Caki2 (cell line): ENCODE data around the gene C1QTNF12. TPM values are rescaled to one million over a fixed set of nuclear protein-coding genes. Genes with fewer than 3 reads are reported as not detected.
A peak's percentile ranks its signal among the peaks of the same experiment; 100 is the strongest.
"Not testable (repeated sequence)": the region's sequence is repeated elsewhere in the genome, so short reads cannot be mapped to it uniquely, and the experiment has no call there.

Source experiments
- DNase-seq: peaks from one replicate; pipeline ENCODE4 v3.0.0-alpha.2; 2015; ENCODE audit warnings: low read depth
- in situ Hi-C: cut with HindIII; loops from 2 replicates; pipeline ENCODE4 v1.10.0; 2016; ENCODE audit warnings: low sequenced_read_pairs, low pct_unique_long_range_greater_than_20kb, mixed read lengths
- total RNA-seq: library from RNA; depleted of rRNA; stranded (reverse); fragments of >200 nt; shearing (Covaris generic); gene quantifications from 2 replicates; pipeline ENCODE4 v1.2.3, GENCODE V29; 2014; ENCODE audit warnings: low replicate concordance; rRNA removed

C1QTNF12 gene
- total RNA-seq, 1 experiment from 2014 or later, result not detected

- in situ Hi-C loops, result no loop called here
- no peak for DNase-seq
Observed at GRCh38 chr1:1197551-1198422, 48.7 kb downstream of the C1QTNF12 start.

- DNase-seq, result no peak
- in situ Hi-C loops, result no loop called here
Observed at GRCh38 chr1:1197188-1197500, 49.4 kb downstream of the C1QTNF12 start.

- in situ Hi-C loops, result no loop called here
- DNase-seq, result no peak
Observed at GRCh38 chr1:1196431-1197187, 49.9 kb downstream of the C1QTNF12 start.

GRCh38 chr1:1195726-1196125 lies 50.8 kb downstream of the C1QTNF12 start:
- in situ Hi-C loops, DNase-seq: not testable (repeated sequence)

GRCh38 chr1:1194723-1195122 lies 51.8 kb downstream of the C1QTNF12 start:
- DNase-seq, result peak; percentile 16

More at GRCh38 chr1:1194723-1195122, 51.8 kb downstream of the C1QTNF12 start:
- in situ Hi-C loops, result no loop called here

Other genes starting within 250 kb of the C1QTNF12 start
- gene HES4, start 246.6 kb downstream of the C1QTNF12 start, total RNA-seq, result 45.3 and 73.0 TPM in 2 replicates
- gene ISG15, start 233.2 kb downstream of the C1QTNF12 start, total RNA-seq, result 129 and 152 TPM in 2 replicates
- gene AGRN, start 226.6 kb downstream of the C1QTNF12 start, total RNA-seq, result 246 and 278 TPM in 2 replicates
- gene RNF223, start 172.4 kb downstream of the C1QTNF12 start, total RNA-seq, result not detected in 2 replicates
- 19.1 and 26.6 TPM in 2 replicates for gene C1orf159, start 130.6 kb downstream of the C1QTNF12 start, total RNA-seq
- gene TTLL10, start 72.8 kb downstream of the C1QTNF12 start, total RNA-seq, result not detected in 2 replicates
- gene TNFRSF18, start 40.1 kb downstream of the C1QTNF12 start, total RNA-seq, result not detected in 2 replicates
- not detected in 2 replicates for gene TNFRSF4, start 32.6 kb downstream of the C1QTNF12 start, total RNA-seq
- 111 and 124 TPM in 2 replicates for gene SDF4, start 14.7 kb downstream of the C1QTNF12 start, total RNA-seq
- 23.5 and 26.7 TPM in 2 replicates for gene B3GALT6, start 14.5 kb downstream of the C1QTNF12 start, total RNA-seq
- gene UBE2J2, start 27.1 kb upstream of the C1QTNF12 start, total RNA-seq, result 73.0 and 121 TPM in 2 replicates
- gene SCNN1D, start 33.7 kb upstream of the C1QTNF12 start, total RNA-seq, result 1.8 and 2.8 TPM in 2 replicates
- 35.9 and 50.2 TPM in 2 replicates for gene ACAP3, start 61.2 kb upstream of the C1QTNF12 start, total RNA-seq
- 50.3 and 57.5 TPM in 2 replicates for gene PUSL1, start 61.9 kb upstream of the C1QTNF12 start, total RNA-seq
- gene INTS11, start 77.9 kb upstream of the C1QTNF12 start, total RNA-seq, result 57.6 and 90.2 TPM in 2 replicates
- 25.8 and 28.5 TPM in 2 replicates for gene CPTP, start 78.1 kb upstream of the C1QTNF12 start, total RNA-seq
- not detected in 2 replicates for gene TAS1R3, start 84.6 kb upstream of the C1QTNF12 start, total RNA-seq
- gene DVL1, start 102.7 kb upstream of the C1QTNF12 start, total RNA-seq, result 84.9 and 103 TPM in 2 replicates
- not detected in 2 replicates for gene MXRA8, start 111.8 kb upstream of the C1QTNF12 start, total RNA-seq
- gene AURKAIP1, start 128.5 kb upstream of the C1QTNF12 start, total RNA-seq, result 130 and 178 TPM in 2 replicates
- 34.3 and 34.9 TPM in 2 replicates for gene CCNL2, start 152.6 kb upstream of the C1QTNF12 start, total RNA-seq
- gene MRPL20, start 160.6 kb upstream of the C1QTNF12 start, total RNA-seq, result 32.2 and 79.3 TPM in 2 replicates
- gene ANKRD65, start 174.6 kb upstream of the C1QTNF12 start, total RNA-seq, result not detected in 2 replicates
- gene VWA1, start 189.0 kb upstream of the C1QTNF12 start, total RNA-seq, result 37.5 and 47.0 TPM in 2 replicates
- gene ATAD3C, start 203.0 kb upstream of the C1QTNF12 start, total RNA-seq, result not detected in 2 replicates
- 22.3 and 40.7 TPM in 2 replicates for gene ATAD3B, start 225.0 kb upstream of the C1QTNF12 start, total RNA-seq